Activated CD8-positive, alpha-beta memory T cell treated with anti-CD3 and anti-CD28 coated beads for 4 hours (primary cell): ENCODE measurements around the gene SLC34A3.

Experiments
- DNase-seq, 2 donors: peaks; one replicate each; pipeline ENCODE4 v3.0.0-alpha.2; 2020; ENCODE audit warnings: low read depth in 2 of 2

SLC34A3 gene

GRCh38 chr9:137275588-137276472 lies 45.1 kb downstream of the SLC34A3 start:
- DNase-seq, result no peak

GRCh38 chr9:137276473-137277328 lies 46.0 kb downstream of the SLC34A3 start:
- DNase-seq, result no peak

- DNase-seq, result no peak
Measured at GRCh38 chr9:137277329-137278041, 46.8 kb downstream of the SLC34A3 start, which contains the start of gene TOR4A. Gene TOR4A (plus strand): TSS chr9:137277726. CDS start chr9:137278690, 964 bp downstream.

- no peak for DNase-seq
Measured at GRCh38 chr9:137278061-137278701, 47.5 kb downstream of the SLC34A3 start.

GRCh38 chr9:137278721-137279711 lies 48.3 kb downstream of the SLC34A3 start:
- DNase-seq, result no peak

- DNase-seq, result no peak
Measured at GRCh38 chr9:137279741-137280473, 49.2 kb downstream of the SLC34A3 start.

- no peak for DNase-seq
Measured at GRCh38 chr9:137280474-137281344, 50.0 kb downstream of the SLC34A3 start.

GRCh38 chr9:137281345-137282116 lies 50.8 kb downstream of the SLC34A3 start:
- no peak for DNase-seq
